COLO668 (cell line): ENCODE results near the gene KMT2A.
A peak's percentile ranks its signal among the peaks of the same experiment; 100 is the strongest.
"Not testable (repeated sequence)": the region's sequence is repeated elsewhere in the genome, so short reads cannot be mapped to it uniquely, and the experiment has no call there.

Experiments
- DNase-seq: peaks from one replicate; lab custom pipeline; 2025; ENCODE audit not compliant: unreplicated experiment; lab: John Stamatoyannopoulos, UW

Gene KMT2A

GRCh38 chr11:118481238-118481637 is 44.9 kb downstream of the KMT2A start:
- not testable (repeated sequence) for DNase-seq

- DNase-seq, result no peak
Observed at GRCh38 chr11:118484405-118484804, 48.1 kb downstream of the KMT2A start.

- no peak for DNase-seq
Observed at GRCh38 chr11:118485273-118485672, 49.0 kb downstream of the KMT2A start.

- DNase-seq, result peak; percentile 60
Observed at GRCh38 chr11:118488480-118489109, 52.3 kb downstream of the KMT2A start.

GRCh38 chr11:118491041-118491440 is 54.7 kb downstream of the KMT2A start:
- no peak for DNase-seq

- DNase-seq, result no peak
Observed at GRCh38 chr11:118497831-118498230, 61.5 kb downstream of the KMT2A start.

GRCh38 chr11:118503216-118503615 is 66.9 kb downstream of the KMT2A start:
- no peak for DNase-seq

- DNase-seq, result no peak
Observed at GRCh38 chr11:118511601-118512000, 75.3 kb downstream of the KMT2A start.

- DNase-seq, result no peak
Observed at GRCh38 chr11:118514103-118514502, 77.8 kb downstream of the KMT2A start.

GRCh38 chr11:118519549-118519948 is 83.3 kb downstream of the KMT2A start:
- DNase-seq, result no peak

GRCh38 chr11:118521892-118522311 is 85.6 kb downstream of the KMT2A start:
- DNase-seq, result no peak

GRCh38 chr11:118522571-118523072 is 86.3 kb downstream of the KMT2A start:
- DNase-seq, result peak; percentile 8

- no peak for DNase-seq
Observed at GRCh38 chr11:118524356-118524755, 88.1 kb downstream of the KMT2A start.

- DNase-seq, result no peak
Observed at GRCh38 chr11:118524757-118525470, 88.6 kb downstream of the KMT2A start.

- DNase-seq, result no peak
Observed at GRCh38 chr11:118526688-118527087, 90.4 kb downstream of the KMT2A start.

- DNase-seq, result no peak
Observed at GRCh38 chr11:118527109-118527508, 90.8 kb downstream of the KMT2A start, which contains the start of gene TTC36. Gene TTC36, plus strand, starts transcription at chr11:118527474. Its CDS starts 21 bp downstream, at chr11:118527495.

GRCh38 chr11:118528511-118528910 is 92.2 kb downstream of the KMT2A start:
- no peak for DNase-seq

- DNase-seq, result no peak
Observed at GRCh38 chr11:118529584-118530175, 93.4 kb downstream of the KMT2A start.

GRCh38 chr11:118530180-118530682 is 93.9 kb downstream of the KMT2A start:
- DNase-seq, result peak; percentile 77

GRCh38 chr11:118530683-118531596 is 94.6 kb downstream of the KMT2A start, which contains the start of gene TMEM25:
Gene TMEM25, plus strand, starts transcription at chr11:118531192. Its CDS starts 610 bp downstream, at chr11:118531802.
- DNase-seq, result peak; percentile 82
